HEK293 (cell line): Measurements from ENCODE around the gene MRTFA.

Experiments
- CTCF ChIA-PET: fragments of 350-600 bp; formaldehyde crosslinking; extraction: SDS; loops from one replicate; lab custom pipeline; 2021; ENCODE audit warnings: antibody characterized with exemption; lab: Yijun Ruan, JAX
- POLR2A ChIA-PET: fragments of 300-600 bp; formaldehyde crosslinking; extraction: SDS; loops from one replicate; lab custom pipeline; 2020; ENCODE audit warnings: antibody characterized with exemption, inconsistent platforms; lab: Yijun Ruan, JAX
- H3K27ac ChIP-seq: fragments of 200-500 bp; sonication (Bioruptor generic); 2 replicates; pipeline ENCODE4 v1.5.1; 2014; ENCODE audit warnings: low read depth, low read length, control low read depth, inconsistent platforms; ENCODE audit errors: extremely low read depth
- H3K36me3 ChIP-seq, 2 experiments: fragments of 200-500 bp in 1 of 2; sonication (Bioruptor generic) in 1 of 2; 1 replicate in 1 of 2; 2 replicates in 1 of 2; pipeline ENCODE4 v1.5.1; 2014 to 2017; ENCODE audit warnings: inconsistent platforms in 2 of 2, low read length in 2 of 2; ENCODE audit not compliant: control insufficient read depth in 2 of 2, insufficient read depth in 1 of 2
- H3K4me1 ChIP-seq: fragments of 200-500 bp; sonication (Bioruptor generic); 2 replicates; pipeline ENCODE4 v1.5.1; 2014; ENCODE audit warnings: mild to moderate bottlenecking, low read length, inconsistent platforms; ENCODE audit not compliant: control insufficient read depth, insufficient read depth
- H3K4me3 ChIP-seq: 2 replicates; pipeline ENCODE4 v1.5.1; 2011; ENCODE audit warnings: low read depth, mild to moderate bottlenecking, control low read depth, low read length, moderate library complexity
- H3K9me3 ChIP-seq: fragments of 200-500 bp; sonication (Bioruptor generic); 2 replicates; pipeline ENCODE4 v1.5.1; 2014; ENCODE audit warnings: low read depth, low read length, inconsistent platforms; ENCODE audit not compliant: control insufficient read depth, insufficient read depth
- PBX3 ChIP-seq: sonication (generic); formaldehyde crosslinking; IDR thresholded peaks from 2 replicates; pipeline ENCODE4 v1.8.1; 2022; ENCODE audit warnings: mild to moderate bottlenecking, moderate library complexity, missing genetic modification reagents
- ZBTB44 ChIP-seq: fragments of 450-650 bp; IDR thresholded peaks from 2 replicates; pipeline ENCODE4 v1.5.1; 2018; ENCODE audit warnings: missing biosample characterization, mild to moderate bottlenecking, missing genetic modification characterization
- ZBTB8A ChIP-seq: fragments of 450-650 bp; formaldehyde crosslinking; IDR thresholded peaks from 2 replicates; pipeline ENCODE4 v1.5.1; 2016; ENCODE audit warnings: missing biosample characterization, missing genetic modification characterization
- ZNF140 ChIP-seq: fragments of 450-650 bp; formaldehyde crosslinking; IDR thresholded peaks from 2 replicates; pipeline ENCODE4 v1.5.1; 2016; ENCODE audit warnings: missing biosample characterization, missing genetic modification characterization
- ZNF16 ChIP-seq: fragments of 450-650 bp; formaldehyde crosslinking; IDR thresholded peaks from 2 replicates; pipeline ENCODE4 v1.5.1; 2016; ENCODE audit warnings: low read depth, missing biosample characterization, missing genetic modification characterization
- ZNF175 ChIP-seq: fragments of 450-650 bp; formaldehyde crosslinking; IDR thresholded peaks from 2 replicates; pipeline ENCODE4 v1.5.1; 2016; ENCODE audit warnings: missing biosample characterization, missing genetic modification characterization
- ZNF280D ChIP-seq: fragments of 450-650 bp; formaldehyde crosslinking; IDR thresholded peaks from 2 replicates; pipeline ENCODE4 v1.5.1; 2016; ENCODE audit warnings: missing biosample characterization, missing genetic modification characterization
- ZNF391 ChIP-seq: fragments of 450-650 bp; formaldehyde crosslinking; IDR thresholded peaks from 2 replicates; pipeline ENCODE4 v1.5.1; 2016; ENCODE audit warnings: low read depth, missing biosample characterization, missing genetic modification characterization, borderline replicate concordance
- ZNF398 ChIP-seq: fragments of 450-650 bp; formaldehyde crosslinking; IDR thresholded peaks from 2 replicates; pipeline ENCODE4 v1.5.1; 2017; ENCODE audit warnings: missing biosample characterization, missing genetic modification characterization
- ZNF510 ChIP-seq: fragments of 450-650 bp; formaldehyde crosslinking; IDR thresholded peaks from 2 replicates; pipeline ENCODE4 v1.5.1; 2018; ENCODE audit warnings: mild to moderate bottlenecking, missing genetic modification characterization, missing biosample characterization; ENCODE audit not compliant: insufficient replicate concordance
- ZNF548 ChIP-seq: fragments of 450-650 bp; formaldehyde crosslinking; IDR thresholded peaks from 2 replicates; pipeline ENCODE4 v1.5.1; 2016; ENCODE audit warnings: missing biosample characterization, missing genetic modification characterization
- ZNF600 ChIP-seq: fragments of 450-650 bp; formaldehyde crosslinking; IDR thresholded peaks from 2 replicates; pipeline ENCODE4 v1.5.1; 2016; ENCODE audit warnings: missing biosample characterization, missing genetic modification characterization
- ZNF654 ChIP-seq: fragments of 450-650 bp; formaldehyde crosslinking; IDR thresholded peaks from 2 replicates; pipeline ENCODE4 v1.5.1; 2016; ENCODE audit warnings: low read depth, missing biosample characterization, missing genetic modification characterization
- ZNF664 ChIP-seq: fragments of 450-650 bp; formaldehyde crosslinking; IDR thresholded peaks from 2 replicates; pipeline ENCODE4 v1.5.1; 2016; ENCODE audit warnings: missing biosample characterization, missing genetic modification characterization
- TF ChIP-seq, protein P1 (sequence below): fragments of 450-650 bp; formaldehyde crosslinking; IDR thresholded peaks from 2 replicates; pipeline ENCODE4 v1.5.1; 2016; ENCODE audit warnings: missing biosample characterization, missing genetic modification characterization

Gene MRTFA

GRCh38 chr22:40624770-40625169 lies 11.7 kb downstream of the MRTFA start:
- Histone ChIP-seq H3K4me1 (no peaks in the 10 kb centered on the region; the same call in 1 of the 2 replicates), H3K9me3 (no peaks in the 10 kb centered on the region; the same call in 1 of the 2 replicates), H3K4me3 (no peak overlapping the region), H3K36me3 (no peaks in the 10 kb centered on the region; a peak in 1 of 3 replicates), H3K27ac (no peak overlapping the region)
- POLR2A ChIA-PET: interaction anchor here (0.7 to 1.1 kb wide), 3 partner anchors 12 to 39 kb away, joined by 4 to 7 read pairs (median 5); partner anchors contain the start of gene MRTFA
- CTCF ChIA-PET: interaction anchor here (1.0 to 1.5 kb wide), 3 partner anchors 12 to 18 kb away, joined by 3 to 5 read pairs (median 4); no protein-coding TSS in a partner anchor
- no peak for TF ChIP-seq ZNF548 (tag by site-specific recombination)
- TF ChIP-seq ZBTB44 (tag by site-specific recombination): no peak
- no peak for TF ChIP-seq ZNF16 (tag by site-specific recombination)
- TF ChIP-seq, protein P1, sequence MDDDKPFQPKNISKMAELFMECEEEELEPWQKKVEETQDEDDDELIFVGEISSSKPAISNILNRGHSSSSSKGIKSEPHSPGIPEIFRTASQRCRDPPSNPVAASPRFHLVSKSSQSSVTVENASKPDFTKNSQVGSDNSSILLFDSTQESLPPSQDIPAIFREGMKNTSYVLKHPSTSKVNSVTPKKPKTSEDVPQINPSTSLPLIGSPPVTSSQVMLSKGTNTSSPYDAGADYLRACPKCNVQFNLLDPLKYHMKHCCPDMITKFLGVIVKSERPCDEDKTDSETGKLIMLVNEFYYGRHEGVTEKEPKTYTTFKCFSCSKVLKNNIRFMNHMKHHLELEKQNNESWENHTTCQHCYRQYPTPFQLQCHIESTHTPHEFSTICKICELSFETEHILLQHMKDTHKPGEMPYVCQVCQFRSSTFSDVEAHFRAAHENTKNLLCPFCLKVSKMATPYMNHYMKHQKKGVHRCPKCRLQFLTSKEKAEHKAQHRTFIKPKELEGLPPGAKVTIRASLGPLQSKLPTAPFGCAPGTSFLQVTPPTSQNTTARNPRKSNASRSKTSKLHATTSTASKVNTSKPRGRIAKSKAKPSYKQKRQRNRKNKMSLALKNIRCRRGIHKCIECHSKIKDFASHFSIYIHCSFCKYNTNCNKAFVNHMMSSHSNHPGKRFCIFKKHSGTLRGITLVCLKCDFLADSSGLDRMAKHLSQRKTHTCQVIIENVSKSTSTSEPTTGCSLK (tag by site-specific recombination): no peak
- no peak for TF ChIP-seq ZNF654
- TF ChIP-seq ZNF280D: no peak
- TF ChIP-seq ZNF140 (tag by site-specific recombination): no peak
- TF ChIP-seq ZNF391 (tag by site-specific recombination): no peak
- no peak for TF ChIP-seq PBX3
- no peak for TF ChIP-seq ZNF398 (tag by site-specific recombination)
- no peak for TF ChIP-seq ZNF600 (tag by site-specific recombination)
- TF ChIP-seq ZNF175 (tag by site-specific recombination): no peak
- TF ChIP-seq ZNF510: no peak
- TF ChIP-seq ZNF664 (tag by site-specific recombination): no peak
- no peak for TF ChIP-seq ZBTB8A (tag by site-specific recombination)
